Esophagus squamous epithelium (tissue), 5 donors: Measurements from ENCODE around the gene LRCOL1. TPM values are rescaled to one million over a fixed set of nuclear protein-coding genes. Genes with fewer than 3 reads are reported as not detected.

ENCODE experiments used
- DNase-seq: peaks from one replicate; lab custom pipeline; 2025; lab: John Stamatoyannopoulos, UW
- H3K27ac ChIP-seq, 4 donors: fragments of 200-600 bp; sonication (generic); one replicate each; pipeline ENCODE4 v1.5.1; 2016 to 2019; ENCODE audit warnings: mild to moderate bottlenecking in 1 of 4
- H3K27me3 ChIP-seq, 4 donors: fragments of 200-600 bp; sonication (generic); 1 replicate in 3 of 4; 2 replicates in 1 of 4; pipeline versions ENCODE4 v1.5.1 to v1.6.0; 2017 to 2021; ENCODE audit warnings: antibody characterized with exemption in 1 of 4
- H3K36me3 ChIP-seq, 3 donors: fragments of 200-600 bp; sonication (generic); one replicate each; pipeline ENCODE4 v1.5.1; 2016 to 2019
- H3K4me1 ChIP-seq, 3 donors: fragments of 200-600 bp; sonication (generic); one replicate each; pipeline ENCODE4 v1.5.1; 2017 to 2019
- H3K4me3 ChIP-seq, 4 donors: fragments of 200-600 bp; sonication (generic); 1 replicate in 3 of 4; 2 replicates in 1 of 4; pipeline ENCODE4 v1.5.1; 2016 to 2019; ENCODE audit warnings: mild to moderate bottlenecking in 2 of 4, moderate library complexity in 1 of 4
- H3K9me3 ChIP-seq, 3 donors: fragments of 200-600 bp; sonication (generic); one replicate each; pipeline ENCODE4 v1.5.1; 2016 to 2019
- POLR2A ChIP-seq, 4 donors: fragments of 450-650 bp; IDR thresholded peaks; one replicate each; pipeline ENCODE4 v1.6.1; 2017; ENCODE audit warnings: antibody characterized with exemption in 4 of 4, mild to moderate bottlenecking in 4 of 4, moderate library complexity in 3 of 4
- WGBS, 2 donors: methylation state at CpG; one replicate each; pipeline ENCODE4 v1.1.5; 2018; 5-methylcytosine and 5-hydroxymethylcytosine counted together
- intact Hi-C: fragments of 100-400 bp; cut with DNase I; formaldehyde crosslinking; loops from one replicate; pipeline ENCODE4 v1.15.0; 2022
- total RNA-seq, 4 donors: library from RNA; depleted of rRNA; stranded (reverse); fragments of >200 nt; gene quantifications; one replicate each; pipeline ENCODE4 v1.1.0, GENCODE V29; 2016
- TF ChIP-seq, protein P1 (sequence below), 6 experiments: fragments of 450-650 bp in 4 of 6; fragments of 200-600 bp in 2 of 6; sonication (generic) in 2 of 6; IDR thresholded peaks; one replicate each; pipeline ENCODE4 v1.5.1; 2016 to 2019; ENCODE audit warnings: antibody characterized with exemption in 6 of 6, mild to moderate bottlenecking in 4 of 6, moderate library complexity in 4 of 6
- donor health status: DM: yes; HTN: yes; CAD: no.

The LRCOL1 gene
- total RNA-seq, 4 donors from 2014 or later: 1.5 TPM; not detected in 3

DNA sequence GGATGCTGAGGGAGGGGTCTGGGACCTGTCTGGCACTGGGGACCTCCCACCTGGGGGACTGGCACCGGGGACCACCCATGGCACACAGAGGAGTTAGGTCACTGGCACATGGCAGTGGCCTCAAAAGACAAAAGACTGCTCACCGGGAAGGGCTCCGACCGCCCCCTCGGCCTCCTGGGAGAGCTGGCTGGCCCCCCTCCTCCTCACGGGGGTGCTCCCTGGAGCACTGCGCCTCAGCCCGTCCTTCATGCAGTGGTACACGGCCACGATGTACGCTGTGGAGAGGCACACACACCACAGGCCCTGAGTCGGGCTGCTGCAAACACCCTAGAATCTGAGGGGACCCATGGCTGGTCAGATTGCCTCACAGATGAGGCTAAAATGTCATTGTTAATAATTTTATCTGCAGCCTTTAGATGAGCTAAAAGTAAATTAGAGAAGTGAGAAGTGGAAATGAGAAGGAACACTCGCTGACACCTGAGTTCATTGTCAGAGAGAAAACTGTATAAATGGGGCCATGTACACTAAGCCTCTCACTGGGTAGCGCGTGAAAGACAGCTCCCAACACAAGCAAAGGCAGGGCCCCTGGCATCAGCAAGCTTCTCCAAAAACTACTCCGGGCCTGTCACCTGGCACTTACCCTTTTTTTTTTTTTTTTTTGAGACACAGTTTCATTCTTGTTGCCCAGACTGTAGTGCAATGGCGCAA is 22.3 kb upstream of the LRCOL1 start:
- H3K36me3 ChIP-seq: peaks cover 22 to 89% (median 23%) of the 10 kb centered on the region in 3 donors
- H3K4me1 ChIP-seq: no peaks in the 10 kb centered on the region
- TF ChIP-seq POLR2A (IDR thresholded peaks at IDR 0.05): no peak
- TF ChIP-seq, protein P1, sequence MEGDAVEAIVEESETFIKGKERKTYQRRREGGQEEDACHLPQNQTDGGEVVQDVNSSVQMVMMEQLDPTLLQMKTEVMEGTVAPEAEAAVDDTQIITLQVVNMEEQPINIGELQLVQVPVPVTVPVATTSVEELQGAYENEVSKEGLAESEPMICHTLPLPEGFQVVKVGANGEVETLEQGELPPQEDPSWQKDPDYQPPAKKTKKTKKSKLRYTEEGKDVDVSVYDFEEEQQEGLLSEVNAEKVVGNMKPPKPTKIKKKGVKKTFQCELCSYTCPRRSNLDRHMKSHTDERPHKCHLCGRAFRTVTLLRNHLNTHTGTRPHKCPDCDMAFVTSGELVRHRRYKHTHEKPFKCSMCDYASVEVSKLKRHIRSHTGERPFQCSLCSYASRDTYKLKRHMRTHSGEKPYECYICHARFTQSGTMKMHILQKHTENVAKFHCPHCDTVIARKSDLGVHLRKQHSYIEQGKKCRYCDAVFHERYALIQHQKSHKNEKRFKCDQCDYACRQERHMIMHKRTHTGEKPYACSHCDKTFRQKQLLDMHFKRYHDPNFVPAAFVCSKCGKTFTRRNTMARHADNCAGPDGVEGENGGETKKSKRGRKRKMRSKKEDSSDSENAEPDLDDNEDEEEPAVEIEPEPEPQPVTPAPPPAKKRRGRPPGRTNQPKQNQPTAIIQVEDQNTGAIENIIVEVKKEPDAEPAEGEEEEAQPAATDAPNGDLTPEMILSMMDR (IDR thresholded peaks at IDR 0.05): no peak
- no peaks in the 10 kb centered on the region for H3K27me3 ChIP-seq
- H3K9me3 ChIP-seq: no peaks in the 10 kb centered on the region
- DNase-seq: no peak
- H3K27ac ChIP-seq: no peak overlapping the region
- intact Hi-C loops: no loop called here
- H3K4me3 ChIP-seq: no peak overlapping the region
- 50 to 54% methylated on average over 5 to 6 of the region's 17 CpGs for WGBS, 2 donors

DNA sequence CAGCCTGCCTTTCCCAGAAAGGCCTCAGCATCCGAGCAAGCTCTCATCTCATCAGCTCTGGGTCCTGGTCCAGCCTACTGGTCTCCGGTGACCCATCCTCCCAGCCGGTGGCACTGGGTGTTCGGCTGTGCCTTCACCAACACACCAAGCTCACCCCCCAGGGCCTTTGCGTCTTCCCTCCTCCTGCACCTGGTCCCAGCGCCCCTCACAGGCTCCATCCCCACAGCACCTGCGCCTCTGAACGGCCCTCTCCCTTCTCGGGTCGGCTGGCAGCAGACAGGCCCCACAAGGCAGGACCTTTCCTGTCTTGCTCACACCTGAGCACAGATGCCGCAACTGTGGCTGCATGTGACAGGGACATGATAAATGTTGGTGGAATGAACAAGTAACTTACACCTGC is 21.3 kb upstream of the LRCOL1 start:
- 92 to 96% methylated on average over 6 to 8 of the region's 11 CpGs for WGBS, 2 donors
- DNase-seq: no peak
- intact Hi-C loops: no loop called here
- peaks cover 18 to 79% (median 22%) of the 10 kb centered on the region in 3 donors for H3K36me3 ChIP-seq
- H3K27me3 ChIP-seq: no peaks in the 10 kb centered on the region
- no peaks in the 10 kb centered on the region for H3K4me1 ChIP-seq
- no peaks in the 10 kb centered on the region for H3K9me3 ChIP-seq
- H3K4me3 ChIP-seq: no peak overlapping the region
- no peak for TF ChIP-seq POLR2A (IDR thresholded peaks at IDR 0.05)
- TF ChIP-seq, protein P1 (IDR thresholded peaks at IDR 0.05): no peak
- no peak overlapping the region for H3K27ac ChIP-seq

- TF ChIP-seq, protein P1 (IDR thresholded peaks at IDR 0.05): no peak
- TF ChIP-seq POLR2A (IDR thresholded peaks at IDR 0.05): no peak
- no peaks in the 10 kb centered on the region for H3K4me1 ChIP-seq
- no peaks in the 10 kb centered on the region for H3K27me3 ChIP-seq
- 90 to 93% methylated on average over 6 of the region's 6 CpGs for WGBS, 2 donors
- intact Hi-C loops: no loop called here
- no peaks in the 10 kb centered on the region for H3K9me3 ChIP-seq
- no peak overlapping the region for H3K4me3 ChIP-seq
- no peak overlapping the region for H3K27ac ChIP-seq
- peaks cover 16 to 76% (median 22%) of the 10 kb centered on the region in 3 donors for H3K36me3 ChIP-seq
- no peak for DNase-seq
These were observed 20.3 kb upstream of the LRCOL1 start for GRCh38 chr12:132630672-132631071.

- Histone ChIP-seq H3K9me3 (no peaks in the 10 kb centered on the region), H3K4me3 (no peak overlapping the region), H3K27me3 (no peaks in the 10 kb centered on the region), H3K27ac (no peak overlapping the region), H3K36me3 (peaks cover 21 to 76% (median 21%) of the 10 kb centered on the region in 3 donors), H3K4me1 (no peaks in the 10 kb centered on the region)
- no peak for TF ChIP-seq POLR2A (IDR thresholded peaks at IDR 0.05)
- TF ChIP-seq, protein P1 (IDR thresholded peaks at IDR 0.05): no peak
- intact Hi-C loops: no loop called here
- DNase-seq: no peak
- WGBS, 2 donors: 93 to 97% methylated on average over 6 of the region's 6 CpGs
These were observed 18.9 kb upstream of the LRCOL1 start for GRCh38 chr12:132629330-132629729.

GRCh38 chr12:132625731-132626430 is 15.5 kb upstream of the LRCOL1 start:
- Histone ChIP-seq H3K27me3 (peaks cover 0 to 10% (median 0%) of the 10 kb centered on the region in 4 donors), H3K4me1 (peaks cover 12 to 20% (median 13%) of the 10 kb centered on the region in 3 donors), H3K9me3 (no peaks in the 10 kb centered on the region), H3K27ac (no peak overlapping the region), H3K36me3 (peaks cover 0 to 48% (median 11%) of the 10 kb centered on the region in 3 donors), H3K4me3 (no peak overlapping the region)
- intact Hi-C loops: no loop called here
- TF ChIP-seq, protein P1 (IDR thresholded peaks at IDR 0.05): no peak
- no peak for TF ChIP-seq POLR2A (IDR thresholded peaks at IDR 0.05)
- no peak for DNase-seq
- WGBS, 2 donors: 91 to 96% methylated on average over 9 to 13 of the region's 24 CpGs
